SHP77 treated with DMSO at 0.1 percent for 48 hours (cell line): ENCODE data around the gene YIF1A.
"Not testable (repeated sequence)": the region's sequence is repeated elsewhere in the genome, so short reads cannot be mapped to it uniquely, and the experiment has no call there.

Experiments used
- DNase-seq: peaks from one replicate; lab custom pipeline; 2025; lab: John Stamatoyannopoulos, UW

The YIF1A gene

DNA sequence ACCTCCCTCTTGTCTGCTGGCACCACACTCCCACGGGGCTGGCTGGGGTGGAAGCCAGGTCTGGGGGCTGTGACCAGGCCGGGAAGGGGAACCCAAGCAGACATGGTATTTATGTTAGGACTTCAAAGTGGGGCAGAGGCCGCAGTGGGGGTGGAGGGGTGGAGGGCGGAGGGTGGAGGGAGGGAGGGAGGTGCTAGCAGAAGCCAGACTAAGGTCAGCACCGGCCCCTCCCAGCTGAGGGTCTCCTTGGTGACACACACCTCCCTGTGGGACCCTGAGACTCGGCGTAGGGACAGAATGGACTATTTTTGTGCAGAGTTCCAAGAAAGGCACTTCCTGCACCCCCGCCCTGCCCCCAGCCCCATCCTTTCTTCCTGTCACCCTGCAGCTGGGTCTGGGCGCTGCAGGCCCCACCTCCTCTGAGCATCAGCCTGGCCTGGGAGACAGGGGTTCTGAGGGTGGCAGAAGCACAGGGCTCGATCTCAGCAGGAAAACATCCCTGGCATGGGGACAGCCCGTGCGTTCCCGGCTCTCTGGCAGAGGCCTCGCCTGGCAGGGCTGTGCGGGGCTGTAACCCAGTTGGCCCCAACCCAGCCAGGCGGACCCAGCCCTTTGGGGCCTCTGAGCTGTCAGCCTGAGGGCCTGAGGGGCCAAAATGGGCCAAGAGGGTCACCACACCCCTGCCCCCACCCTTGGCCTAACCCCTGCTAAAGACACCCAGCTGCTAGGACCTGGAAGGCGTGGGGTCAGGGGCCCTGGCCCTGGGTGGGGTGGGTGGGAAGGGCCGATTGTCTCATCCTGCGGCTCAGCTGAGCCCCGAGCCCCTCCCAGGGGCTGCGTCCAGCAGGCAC, 37.5 kb upstream of the YIF1A start:
- no peak for DNase-seq

DNA sequence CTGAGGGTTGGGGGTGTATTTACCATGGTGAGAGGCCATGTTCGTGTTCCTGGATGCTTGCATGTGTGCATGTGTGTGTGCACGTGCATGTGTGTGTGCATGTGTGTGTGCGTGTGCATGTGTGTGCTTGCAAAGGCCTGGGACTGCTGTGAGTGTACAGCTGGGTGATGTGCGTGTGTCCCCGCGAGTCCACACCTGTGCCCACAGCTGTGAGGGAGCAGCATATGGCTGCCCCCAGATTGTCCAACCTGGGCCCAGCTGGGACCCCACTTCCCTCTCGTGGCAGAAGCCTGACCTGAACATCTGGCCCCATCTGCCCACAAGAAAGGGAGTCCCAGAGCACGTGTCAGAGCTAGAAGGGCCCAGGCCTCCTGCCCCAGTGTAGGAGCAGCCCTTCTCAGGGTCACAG, 36.3 kb upstream of the YIF1A start:
- DNase-seq, result no peak

DNA sequence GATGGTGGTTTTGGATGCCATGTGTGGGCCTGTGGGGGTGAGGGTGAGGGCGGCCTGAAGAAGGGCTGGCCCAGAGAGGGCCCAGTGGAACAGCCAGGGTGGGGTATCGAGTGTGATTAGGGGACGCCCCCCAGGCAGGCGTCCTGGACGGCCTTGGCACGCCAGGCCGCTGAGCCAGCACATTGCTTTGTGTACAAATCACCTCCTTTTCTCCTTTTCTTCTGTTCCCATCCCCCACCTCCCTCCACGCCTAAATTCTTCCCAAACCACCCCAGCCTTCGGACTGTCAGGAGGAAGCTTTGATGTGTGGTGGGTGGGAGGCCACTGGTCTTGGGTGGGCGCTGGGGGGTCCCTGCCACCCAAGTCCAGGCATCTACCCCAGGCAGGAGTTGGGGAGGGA, 35.7 kb upstream of the YIF1A start:
- no peak for DNase-seq

DNA sequence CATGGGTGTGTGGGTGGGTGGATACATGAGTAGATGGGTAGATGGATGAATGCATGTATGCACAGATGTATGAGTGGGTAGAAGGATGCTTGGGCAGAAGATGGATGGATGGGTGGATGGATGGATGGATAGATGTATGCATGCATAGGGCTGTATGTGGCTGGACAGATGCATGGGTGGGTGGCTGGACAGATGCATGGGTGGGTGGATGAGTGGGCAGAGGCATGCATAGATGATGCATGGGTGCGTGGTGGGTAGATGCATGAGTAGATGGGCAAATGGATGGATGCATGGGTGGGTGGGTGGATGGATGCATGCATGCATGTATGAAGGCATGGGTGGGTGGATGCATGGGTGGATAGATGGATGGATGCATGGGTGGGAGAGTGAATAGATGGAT, 34.7 kb upstream of the YIF1A start:
- no peak for DNase-seq

DNA sequence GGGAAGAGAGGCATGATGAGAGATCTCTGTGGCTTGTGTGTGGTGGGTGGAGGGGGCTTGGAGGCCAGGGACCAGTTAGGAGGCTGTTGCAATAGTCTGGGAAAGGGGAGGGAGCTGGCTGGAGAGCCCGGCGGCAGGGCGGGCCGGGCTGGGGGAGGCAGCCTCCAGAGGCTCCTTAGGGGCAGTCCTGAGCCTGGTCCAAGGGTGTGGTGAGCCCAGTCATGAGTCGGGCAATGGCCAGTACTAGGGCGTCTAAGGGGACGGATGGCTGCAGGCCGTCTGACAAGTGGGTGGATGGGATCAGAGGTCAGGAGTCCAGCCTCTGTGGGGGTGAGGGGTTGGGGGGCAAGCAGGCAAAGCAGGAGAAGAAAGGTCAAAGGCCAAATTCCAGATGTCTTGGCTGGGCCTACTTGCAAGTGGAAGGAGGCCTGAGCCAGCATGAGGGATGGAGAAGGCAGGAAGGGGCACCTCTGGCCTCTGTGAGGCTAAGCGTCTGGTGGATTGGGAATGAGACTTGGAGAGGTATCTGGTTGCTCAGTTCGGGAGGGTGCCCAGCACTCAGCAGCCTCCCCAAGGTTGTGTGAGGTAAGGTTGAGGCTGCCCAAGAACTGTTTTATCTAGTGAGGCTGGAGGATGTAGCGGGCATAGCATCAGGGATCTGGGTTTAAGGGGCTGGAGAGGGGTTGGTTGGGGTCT, 33.9 kb upstream of the YIF1A start:
- no peak for DNase-seq

DNA sequence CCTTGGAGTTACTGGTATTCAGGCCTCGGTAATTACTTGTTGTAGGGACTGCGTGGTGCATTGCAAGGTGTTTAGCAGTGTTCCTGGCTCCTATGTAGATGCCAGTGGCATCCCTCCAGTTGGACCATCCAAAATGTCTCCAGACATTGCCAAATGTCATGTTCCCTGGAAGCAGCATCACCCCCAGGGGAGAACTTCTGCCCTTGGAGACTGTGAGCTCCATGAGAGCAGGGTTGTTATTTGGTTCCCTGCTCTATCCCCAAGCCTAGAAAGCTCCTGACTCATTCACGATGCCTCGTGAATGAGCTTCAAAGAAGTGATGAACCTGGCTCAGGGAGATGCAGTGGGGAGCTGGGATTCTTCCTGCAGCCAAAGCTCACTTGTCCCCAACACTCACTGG, 32.7 kb upstream of the YIF1A start:
- no peak for DNase-seq

DNA sequence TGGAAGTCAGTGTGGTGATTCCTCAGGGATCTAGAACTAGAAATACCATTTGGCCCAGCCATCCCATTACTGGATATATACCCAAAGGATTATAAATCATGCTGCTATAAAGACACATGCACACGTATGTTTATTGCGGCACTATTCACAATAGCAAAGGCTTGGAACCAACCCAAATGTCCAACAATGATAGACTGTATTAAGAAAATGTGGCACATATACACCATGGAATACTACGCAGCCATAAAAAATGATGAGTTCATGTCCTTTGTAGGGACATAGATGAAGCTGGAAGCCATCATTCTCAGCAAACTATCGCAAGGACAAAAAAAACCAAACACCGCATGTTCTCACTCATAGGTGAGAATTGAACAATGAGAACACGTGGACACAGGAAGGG, 31.8 kb upstream of the YIF1A start:
- DNase-seq, result not testable (repeated sequence)

DNA sequence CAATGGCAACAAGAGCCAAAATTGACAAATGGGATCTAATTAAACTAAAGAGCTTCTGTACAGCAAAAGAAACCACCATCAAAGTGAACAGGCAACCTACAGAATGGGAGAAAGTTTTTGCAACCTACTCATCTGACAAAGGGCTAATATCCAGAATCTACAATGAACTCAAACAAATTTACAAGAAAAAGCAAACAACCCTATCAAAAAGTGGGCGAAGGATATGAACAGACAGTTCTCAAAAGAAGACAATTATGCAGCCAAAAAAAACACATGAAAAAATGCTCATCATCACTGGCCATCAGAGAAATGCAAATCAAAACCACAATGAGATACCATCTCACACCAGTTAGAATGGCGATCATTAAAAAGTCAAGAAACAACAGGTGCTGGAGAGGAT, 31.3 kb upstream of the YIF1A start:
- DNase-seq, result not testable (repeated sequence)

DNA sequence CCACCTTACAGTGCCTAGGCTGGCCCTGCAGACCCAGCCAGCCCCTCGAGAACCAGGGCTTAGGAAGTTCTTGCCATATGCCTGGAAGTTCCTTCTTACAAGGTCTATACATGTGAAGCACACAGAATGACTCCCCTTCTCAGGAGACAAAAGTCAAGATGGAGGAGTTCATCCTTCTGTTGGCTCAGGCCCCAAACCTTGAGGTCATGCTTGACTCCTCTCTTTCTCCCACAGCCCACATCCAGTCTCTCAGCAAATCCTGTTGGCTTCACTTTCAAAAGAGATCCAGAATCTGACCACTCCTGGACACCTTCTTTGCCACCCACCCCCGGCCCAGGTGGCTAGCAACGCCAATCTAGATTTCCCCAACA, 29.6 kb upstream of the YIF1A start:
- no peak for DNase-seq

DNA sequence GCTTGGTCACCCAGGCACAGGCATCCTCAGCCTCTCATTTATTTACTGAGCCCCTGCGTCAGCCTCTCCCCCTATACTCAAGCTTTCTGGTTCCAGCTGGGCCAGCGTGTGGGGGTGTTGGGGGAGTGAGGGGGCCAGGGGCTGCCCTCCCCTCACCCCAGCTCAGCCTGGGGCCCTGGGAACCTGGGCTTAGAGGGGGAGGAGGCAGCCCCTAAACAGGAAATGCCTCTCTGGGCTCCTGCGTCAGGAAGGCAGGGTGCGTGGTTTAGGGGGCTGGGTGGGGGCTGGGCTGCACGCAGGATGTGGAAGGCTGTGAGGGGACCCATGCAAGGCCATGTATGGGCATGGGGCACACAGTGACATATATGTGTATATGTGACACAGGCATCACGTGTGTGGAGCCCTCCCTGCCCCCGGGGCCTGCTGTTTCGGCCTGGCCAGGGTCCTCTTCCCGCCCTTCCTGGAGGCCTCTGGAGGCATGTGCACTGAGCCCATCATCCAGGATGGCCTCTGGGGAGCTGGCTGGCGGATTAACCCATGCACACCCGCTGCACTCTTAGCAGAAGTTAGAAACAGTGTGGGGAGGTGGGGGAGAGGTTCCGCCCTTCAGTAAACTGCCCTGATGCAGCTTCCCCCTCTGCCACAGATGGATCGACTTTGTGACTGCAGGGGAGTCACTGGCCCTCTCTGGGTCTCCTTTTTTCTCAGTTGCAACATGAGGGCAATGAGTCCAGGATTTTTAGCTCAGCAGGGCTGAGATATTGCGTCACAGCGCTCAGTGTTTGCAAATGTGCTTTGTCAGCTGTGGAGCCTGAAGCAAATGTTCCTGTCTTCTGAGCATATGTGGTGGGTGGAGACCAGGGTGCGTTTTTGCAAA, 29.0 kb upstream of the YIF1A start:
- DNase-seq, result no peak

DNA sequence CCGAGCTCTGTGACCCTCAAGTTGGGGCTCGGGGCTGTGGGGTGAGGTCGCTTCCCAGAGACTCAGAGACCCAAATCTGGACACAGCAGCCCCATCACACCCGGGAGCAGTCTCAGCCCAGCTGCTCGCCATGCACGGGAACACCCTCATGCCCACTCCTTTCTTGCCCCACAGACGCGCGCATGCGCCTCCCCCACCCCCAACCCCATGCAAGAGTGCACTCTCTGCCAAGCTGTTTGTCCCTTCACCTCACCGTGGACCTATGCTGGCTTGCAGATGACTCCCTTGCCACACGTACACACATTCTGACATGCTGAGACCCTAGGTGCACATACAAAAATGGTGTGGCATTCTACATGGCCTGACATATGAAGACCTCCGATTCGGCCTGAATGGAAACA, 28.4 kb upstream of the YIF1A start:
- no peak for DNase-seq

DNA sequence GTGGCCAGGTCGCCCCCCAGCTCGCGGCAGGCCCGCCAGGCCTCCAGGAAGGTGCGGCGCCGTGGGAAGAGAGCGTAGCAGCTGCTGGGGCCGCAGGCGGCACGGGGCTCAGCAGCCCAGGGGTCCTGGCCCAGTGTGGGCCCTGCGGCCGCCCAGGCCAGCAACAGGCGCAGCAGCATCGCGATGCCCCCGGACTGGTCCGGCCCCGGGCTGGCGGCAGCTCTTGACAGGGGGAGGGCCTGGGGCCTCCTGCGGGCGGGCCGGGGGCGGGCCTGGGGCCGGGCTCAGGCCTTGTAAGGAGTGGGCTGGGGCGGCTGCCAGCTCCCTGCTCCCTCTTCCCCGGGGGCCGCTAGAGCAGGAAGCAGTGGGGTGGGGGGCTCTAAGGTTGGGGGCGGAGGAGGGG, 27.9 kb upstream of the YIF1A start, which contains the start of gene CD248:
TSS of gene CD248 (minus strand) at position 196 of the 403 bp plus-strand sequence. CDS start at position 179, 17 bp downstream.
- DNase-seq, result no peak

DNA sequence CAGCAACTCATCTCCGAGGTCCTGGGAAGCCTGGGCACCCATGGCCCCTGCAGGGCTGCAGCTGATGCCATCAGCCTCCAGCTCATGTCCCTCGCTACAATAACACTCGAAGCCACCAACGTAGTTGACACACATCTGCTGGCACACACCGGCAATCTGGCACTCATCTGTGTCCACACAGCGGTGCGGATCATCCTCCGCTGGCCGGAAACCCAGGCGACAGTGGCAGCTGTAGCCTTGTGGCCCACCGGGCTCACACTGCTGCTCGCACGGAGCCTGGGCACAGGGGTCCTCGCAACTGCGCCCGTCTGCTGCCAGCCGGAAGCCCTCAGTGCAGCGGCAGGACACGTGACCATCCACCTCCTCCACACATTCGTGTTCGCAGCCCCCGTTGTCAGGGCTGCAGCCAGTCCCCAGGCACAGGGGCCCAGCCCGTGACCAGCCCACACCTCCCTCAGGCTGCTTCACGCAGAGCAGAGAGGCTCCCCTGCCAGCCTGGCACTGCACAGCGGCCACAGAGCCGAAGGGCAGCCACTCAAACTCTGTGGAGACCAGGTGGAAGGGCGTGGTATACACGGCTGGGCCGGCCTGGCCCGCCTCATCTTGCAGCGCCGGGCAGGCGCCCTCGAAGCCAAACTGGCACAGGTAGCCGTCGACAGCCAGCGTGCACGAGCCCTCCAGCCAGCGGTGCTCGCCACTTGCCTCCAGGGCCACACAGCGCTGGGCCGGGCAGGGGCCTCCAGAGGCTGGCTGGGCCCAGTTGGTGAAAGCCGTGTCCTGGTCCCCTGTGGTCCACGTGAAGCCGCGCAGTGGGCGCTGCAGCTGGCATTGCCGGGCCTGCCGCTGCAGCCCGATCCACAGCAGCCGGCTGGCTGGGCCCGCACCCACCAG, 27.2 kb upstream of the YIF1A start:
- DNase-seq, result peak; percentile 59

DNA sequence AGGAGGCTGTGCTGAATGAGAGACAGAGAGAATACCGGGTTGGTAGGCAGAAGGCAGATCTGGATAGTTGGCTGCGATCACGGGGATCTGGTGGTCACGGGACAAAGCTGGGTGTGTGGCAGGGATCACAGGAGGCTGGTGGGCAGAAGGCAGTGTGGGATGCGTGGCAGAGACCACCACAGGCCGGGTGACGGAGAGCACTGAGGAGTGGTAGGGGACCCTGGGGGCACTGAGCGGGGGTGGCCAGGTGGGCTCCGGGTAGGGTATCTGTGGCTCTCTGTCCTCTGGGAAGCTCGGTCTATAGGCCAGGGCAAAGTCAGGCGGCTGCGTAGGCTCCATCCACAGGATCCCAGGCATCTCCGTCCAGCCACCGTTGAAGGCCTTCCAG, 26.5 kb upstream of the YIF1A start:
- no peak for DNase-seq

DNA sequence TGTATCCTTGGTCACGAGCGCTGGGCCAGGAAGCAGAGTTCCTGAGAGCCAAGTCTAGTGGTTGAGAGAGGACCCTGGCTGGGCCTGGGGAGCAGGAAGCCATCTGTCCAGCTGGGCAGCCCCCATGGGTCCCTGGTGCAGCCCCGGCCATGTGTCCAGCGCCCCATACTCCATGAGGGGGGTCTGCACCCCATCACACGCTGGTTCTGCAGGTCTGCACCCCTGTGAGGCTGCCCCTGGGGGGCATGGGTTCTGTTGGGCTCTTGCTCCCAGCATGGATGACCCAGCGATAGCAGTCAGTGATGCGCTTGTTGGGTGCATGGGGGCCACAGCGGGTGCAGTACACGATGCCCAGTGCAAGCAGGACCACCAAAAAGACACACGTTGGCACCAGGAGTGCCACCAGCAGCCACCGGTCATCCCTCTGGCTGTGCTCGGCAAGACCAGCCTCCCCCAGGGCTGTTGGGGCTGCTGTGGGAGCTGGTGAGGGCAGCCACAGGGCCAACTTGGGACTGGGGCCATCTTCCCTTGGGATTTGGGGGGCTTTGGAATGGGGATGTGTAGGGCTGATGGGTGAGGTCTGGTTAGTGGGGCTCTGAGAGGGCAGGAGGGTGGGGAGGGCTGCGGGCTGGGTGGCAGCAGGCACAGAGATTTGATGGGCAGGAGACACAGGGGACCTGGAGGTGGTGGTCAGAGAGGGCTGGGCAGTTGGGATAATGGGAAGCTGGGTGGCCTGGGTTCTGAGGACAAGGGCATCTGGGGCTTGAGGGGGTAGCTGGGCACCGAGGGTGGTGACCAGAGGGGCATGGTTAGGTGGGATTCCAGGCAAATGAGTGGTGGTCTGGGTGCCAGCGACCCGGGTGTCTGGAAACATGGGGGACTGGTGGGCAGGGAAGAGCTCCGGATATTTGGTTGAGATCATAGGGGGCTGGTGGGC, 25.9 kb upstream of the YIF1A start:
- no peak for DNase-seq

DNA sequence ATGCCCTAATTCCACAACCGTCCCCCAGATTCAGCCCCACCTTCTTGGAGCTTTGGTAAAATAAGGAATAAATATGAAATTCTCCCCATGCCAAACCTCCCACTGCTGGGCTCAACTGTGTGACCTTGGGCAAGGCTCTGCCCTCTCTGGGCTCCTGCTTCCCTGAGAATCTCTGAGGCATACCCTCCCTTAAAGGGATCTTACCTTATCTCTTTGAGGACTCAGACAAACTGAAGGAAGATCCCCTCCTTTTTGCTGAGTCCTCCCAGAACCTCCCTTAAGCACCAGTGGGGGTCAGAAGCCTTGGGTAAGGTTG, 25.2 kb upstream of the YIF1A start:
- no peak for DNase-seq

DNA sequence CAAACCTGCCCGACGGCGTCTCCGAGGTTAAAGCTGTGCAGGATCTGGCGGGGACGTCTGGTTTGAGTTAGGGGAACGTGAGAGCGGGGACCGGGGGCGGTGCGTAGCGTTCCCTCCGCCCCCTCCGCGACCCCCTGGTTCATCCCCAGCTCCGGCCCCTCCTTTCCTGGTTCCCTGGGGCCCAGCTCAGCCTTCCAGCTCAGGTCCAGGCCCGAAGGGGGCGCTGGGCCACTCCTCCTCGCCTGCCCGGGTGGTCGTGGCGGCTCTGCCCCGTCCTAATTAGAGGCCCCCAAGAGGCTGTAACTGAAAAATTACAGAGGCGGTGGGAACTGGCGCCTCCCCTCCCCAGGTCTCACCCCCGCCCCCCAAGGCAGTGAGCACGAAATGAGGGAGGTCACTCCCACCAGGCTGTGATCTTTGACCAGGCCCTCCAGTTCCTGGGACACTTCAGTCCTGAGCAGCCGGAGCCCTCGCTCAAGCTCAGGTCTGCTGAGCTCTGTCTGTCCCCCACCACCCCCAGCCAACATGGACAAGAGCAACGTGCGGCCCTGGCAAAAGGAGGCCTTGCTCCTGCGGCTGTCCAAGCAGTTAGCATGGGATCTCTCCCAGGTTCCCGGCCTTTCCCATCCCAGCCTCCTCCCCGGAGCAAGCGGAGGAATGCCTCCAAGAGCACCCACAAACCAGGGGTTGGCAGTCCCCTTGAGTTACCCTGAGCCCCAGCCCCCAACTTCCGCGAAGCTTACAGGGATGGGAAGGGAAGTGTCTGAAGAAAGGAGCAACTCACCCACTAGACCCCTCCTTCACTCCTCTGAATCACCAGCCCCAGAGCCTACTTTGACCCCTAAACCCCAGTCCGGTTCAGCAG, 24.6 kb upstream of the YIF1A start:
- no peak for DNase-seq

DNA sequence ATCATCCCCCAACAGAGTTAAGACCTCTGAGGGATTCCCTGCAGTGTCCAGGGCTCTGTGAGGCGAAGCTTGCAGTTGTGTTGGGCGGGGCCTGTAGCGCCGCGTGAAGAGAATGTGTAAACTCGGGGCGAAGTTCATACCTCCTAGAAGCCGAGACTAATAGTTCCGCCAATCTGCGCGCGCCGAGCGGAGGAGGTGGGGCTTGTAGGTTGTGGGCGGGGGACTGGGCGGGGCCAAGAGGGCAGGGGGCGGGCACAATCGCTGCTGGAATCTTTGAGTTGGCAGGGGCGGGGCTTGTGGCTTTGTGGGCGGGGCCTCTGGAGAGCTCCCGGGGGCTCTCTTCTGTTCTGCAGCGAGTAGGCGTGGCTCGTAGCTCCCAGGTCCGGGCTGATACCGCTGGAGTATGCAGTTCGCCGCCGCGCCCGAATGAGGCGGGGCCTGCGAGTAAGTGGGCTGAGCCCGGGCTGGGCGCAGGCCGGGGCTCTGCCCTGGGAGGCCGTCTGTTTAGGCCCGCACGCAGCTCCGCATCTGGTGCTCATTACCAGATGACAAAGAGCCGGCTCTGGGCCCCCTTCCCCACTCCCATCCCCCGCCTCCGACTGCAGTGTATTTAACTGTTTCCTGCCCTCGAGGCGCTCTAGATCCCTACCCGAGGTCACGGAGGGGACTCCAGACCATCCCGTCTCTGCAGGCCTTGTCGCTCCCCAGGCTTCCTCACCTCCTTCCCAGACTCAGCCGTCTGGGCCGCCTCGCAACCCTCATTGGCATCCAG, 23.8 kb upstream of the YIF1A start:
- DNase-seq, result peak; percentile 95
